ENCODE measurements around the gene PLEKHJ1.

PLEKHJ1 gene

DNA sequence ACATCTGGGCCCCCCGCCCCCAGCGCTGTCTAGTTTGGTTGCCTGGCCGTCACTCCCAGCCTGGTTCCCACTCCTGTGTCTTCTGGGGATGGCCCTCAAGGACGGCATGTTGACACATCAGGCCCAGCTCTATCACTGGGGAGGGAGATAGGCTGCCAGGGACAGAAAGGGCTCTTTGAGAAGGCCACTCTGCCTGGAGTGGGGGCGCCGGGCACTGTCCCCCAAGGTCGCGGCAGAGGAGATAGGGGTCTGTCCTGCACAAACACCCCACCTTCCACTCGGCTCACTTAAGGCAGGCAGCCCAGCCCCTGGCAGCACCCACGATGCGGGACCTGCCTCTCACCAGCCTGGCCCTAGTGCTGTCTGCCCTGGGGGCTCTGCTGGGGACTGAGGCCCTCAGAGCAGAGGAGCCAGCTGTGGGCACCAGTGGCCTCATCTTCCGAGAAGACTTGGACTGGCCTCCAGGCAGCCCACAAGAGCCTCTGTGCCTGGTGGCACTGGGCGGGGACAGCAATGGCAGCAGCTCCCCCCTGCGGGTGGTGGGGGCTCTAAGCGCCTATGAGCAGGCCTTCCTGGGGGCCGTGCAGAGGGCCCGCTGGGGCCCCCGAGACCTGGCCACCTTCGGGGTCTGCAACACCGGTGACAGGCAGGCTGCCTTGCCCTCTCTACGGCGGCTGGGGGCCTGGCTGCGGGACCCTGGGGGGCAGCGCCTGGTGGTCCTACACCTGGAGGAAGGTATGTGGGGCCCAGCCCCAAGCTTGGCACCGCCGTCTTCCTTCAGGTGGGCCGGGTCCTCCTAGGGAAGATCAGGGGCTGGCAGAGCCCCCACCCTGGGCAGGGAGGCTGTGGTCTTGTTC, 13.1 kb upstream of the PLEKHJ1 start, which contains the start of gene AMH:
TSS of gene AMH (plus strand) at position 314 of the 857 bp plus-strand sequence. CDS start at position 324, 10 bp downstream.
- DNase-seq = no peak

DNA sequence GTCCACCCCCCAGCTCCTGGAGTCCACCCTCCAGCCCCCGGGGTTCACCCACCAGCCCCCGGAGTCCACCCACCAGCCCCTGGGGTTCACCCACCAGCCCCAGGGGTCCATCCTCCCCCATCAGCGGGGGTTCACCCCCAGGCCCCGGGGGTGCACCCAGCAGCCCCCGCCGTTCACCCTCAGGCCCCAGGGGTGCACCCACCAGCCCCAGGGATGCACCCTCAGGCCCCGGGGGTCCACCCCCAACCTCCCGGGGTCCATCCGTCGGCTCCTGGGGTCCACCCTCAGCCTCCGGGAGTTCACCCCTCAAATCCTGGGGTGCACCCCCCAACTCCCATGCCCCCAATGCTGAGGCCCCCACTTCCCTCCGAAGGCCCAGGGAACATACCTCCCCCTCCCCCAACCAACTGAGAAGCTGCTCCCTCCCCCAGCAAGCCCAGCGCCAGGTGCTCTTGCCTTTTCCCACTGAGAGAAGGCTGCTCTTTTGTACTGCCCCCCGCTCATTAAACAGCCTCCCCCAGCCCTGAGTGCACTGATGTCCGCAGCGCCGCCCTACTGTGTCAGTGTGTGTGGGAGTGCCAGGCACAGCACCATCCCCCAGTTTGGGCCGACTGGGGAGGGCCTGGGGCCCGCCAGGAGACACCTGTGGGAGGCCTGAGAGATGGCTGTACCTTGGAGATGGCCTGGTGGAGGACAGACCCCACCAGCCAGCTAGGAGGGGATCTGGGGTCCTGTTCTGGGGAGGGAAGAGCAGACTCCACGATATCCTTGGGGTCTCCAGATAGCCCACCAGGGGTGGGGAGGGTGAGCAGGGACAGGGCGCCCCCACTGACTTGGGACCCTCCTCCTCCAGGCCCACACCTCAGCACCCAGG, 12.2 kb upstream of the PLEKHJ1 start:
- DNase-seq = no peak

DNA sequence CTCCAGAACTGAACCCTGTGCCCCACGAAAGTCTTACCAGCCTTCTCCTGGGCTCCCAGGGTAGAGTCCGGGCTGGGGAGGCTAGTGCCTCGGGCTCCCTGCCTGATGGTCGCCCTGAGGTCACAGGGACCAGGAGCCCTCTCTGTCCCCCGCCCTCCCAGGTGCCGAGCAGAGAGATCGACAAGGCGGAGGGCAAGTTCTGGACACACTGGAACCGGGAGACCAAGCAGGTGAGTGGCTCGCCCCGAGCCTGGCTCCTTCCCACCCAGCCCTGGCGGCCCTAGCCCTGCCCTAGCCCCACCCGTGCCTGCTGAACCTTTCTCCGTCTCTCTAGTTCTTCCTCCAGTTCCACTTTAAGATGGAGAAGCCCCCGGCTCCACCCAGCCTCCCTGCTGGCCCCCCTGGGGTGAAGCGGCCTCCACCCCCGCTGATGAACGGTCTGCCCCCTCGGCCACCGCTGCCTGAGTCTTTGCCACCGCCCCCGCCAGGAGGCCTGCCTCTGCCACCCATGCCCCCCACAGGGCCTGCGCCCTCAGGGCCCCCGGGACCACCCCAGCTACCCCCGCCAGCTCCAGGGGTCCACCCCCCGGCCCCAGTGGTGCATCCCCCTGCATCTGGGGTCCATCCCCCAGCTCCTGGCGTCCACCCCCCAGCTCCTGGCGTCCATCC, 11.4 kb upstream of the PLEKHJ1 start:
- DNase-seq = no peak

DNA sequence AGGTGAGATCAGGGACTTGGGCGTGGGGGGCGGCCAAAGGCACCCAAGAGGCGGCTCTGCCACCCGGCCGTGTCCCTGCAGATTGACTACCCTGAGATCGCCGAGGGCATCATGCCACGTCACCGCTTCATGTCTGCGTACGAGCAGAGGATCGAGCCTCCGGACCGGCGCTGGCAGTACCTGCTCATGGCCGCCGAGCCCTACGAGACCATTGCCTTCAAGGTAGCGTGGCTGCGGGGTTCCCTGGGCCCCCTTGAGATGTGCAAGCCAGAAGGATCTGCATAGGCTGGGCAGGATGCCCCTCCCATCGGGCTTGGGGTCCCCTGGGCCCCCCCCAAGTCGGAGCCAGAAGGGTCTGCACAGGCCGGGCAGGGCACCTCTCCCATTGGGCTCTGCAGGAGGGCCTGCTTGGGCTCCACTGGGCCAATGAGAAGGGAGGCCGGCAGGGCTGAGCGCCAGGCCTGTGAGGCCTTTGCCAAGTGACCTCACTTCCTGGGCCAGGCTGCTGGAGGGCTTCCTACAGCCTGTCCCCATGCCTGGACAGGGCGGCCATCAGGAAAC, 10.8 kb upstream of the PLEKHJ1 start:
- DNase-seq = no peak

DNA sequence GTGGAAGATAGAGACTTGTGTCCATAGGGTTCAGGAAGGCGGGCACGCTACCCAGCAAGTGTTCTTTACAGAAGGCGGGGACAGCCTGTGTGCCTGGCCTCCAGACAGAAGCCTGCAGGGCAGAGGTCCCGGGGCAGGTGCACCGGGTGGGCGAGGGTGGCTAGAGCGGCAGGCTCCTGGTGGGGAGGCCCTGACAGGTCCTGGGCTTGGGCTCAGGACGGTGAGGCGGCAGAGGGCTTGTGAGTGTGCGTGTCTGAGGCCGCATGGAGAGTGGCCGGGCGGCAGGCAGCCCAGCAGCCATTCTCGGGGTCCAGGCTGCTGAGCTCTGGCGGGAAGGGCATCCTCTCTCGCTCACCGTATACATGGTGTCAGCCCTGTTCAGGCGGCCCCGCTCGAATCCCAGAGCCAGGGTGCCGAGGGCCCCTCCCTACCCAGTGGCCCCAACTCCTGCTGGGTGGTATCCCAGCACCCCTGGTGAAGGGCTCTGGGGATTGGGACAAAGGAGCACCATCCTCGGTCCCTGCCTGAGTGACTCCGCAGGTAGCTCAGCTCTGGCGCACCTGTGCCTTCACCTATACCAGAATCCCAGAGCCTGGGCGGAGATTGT, 10.0 kb upstream of the PLEKHJ1 start:
- no peak for DNase-seq

DNA sequence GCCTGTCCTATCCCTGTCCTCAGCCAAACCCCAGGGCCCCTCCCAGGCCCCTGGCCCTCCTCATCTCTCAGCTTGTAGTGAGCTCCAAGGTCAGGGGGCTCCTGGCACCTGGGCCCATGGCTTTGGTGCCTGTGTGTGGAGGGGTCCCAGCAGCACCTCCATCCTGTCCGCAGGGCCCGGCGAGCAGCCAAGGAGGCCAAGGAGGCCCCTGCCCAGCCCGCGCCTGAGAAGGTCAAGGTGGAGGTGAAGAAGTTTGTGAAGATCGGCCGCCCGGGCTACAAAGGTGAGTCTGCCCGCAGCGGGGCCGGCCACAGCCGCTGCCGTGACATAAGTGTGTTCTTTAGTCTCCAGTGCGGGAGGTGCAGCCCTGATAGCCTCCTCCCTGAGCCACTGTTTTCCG, 9.1 kb upstream of the PLEKHJ1 start:
- DNase-seq = no peak

DNA sequence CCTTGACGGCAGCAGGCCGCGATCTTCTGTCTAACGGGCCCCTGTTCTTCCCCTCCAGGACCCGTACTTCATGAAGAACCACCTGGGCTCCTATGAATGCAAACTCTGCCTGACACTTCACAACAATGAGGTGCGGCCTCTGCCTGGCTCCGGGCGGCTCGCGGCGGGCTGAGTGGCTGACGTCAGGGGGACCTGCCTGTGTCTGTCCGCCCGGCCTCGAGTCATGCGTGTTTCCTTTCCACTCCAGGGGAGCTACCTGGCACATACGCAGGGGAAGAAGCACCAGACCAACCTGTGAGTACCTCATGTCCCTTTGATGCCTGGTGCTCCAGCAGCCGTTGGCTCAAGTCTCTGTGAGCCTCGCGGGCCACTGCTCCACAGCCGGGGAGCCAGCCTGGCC, 8.4 kb upstream of the PLEKHJ1 start:
- no peak for DNase-seq

DNA sequence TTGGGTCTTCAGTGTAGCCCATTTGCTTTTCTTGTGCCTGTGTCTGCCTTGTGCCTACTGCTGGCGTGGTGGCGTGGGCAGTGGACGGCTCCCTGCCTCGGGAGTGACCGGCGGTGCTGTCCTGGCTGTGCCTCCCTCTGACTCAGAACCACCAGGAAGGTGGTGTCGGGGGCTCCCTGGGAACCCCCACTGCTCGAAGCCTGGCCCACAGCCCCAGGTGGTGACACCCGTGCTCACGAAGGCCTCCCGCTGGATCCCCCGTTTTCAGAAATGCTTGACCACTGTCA, 7.9 kb upstream of the PLEKHJ1 start:
- no peak for DNase-seq

DNA sequence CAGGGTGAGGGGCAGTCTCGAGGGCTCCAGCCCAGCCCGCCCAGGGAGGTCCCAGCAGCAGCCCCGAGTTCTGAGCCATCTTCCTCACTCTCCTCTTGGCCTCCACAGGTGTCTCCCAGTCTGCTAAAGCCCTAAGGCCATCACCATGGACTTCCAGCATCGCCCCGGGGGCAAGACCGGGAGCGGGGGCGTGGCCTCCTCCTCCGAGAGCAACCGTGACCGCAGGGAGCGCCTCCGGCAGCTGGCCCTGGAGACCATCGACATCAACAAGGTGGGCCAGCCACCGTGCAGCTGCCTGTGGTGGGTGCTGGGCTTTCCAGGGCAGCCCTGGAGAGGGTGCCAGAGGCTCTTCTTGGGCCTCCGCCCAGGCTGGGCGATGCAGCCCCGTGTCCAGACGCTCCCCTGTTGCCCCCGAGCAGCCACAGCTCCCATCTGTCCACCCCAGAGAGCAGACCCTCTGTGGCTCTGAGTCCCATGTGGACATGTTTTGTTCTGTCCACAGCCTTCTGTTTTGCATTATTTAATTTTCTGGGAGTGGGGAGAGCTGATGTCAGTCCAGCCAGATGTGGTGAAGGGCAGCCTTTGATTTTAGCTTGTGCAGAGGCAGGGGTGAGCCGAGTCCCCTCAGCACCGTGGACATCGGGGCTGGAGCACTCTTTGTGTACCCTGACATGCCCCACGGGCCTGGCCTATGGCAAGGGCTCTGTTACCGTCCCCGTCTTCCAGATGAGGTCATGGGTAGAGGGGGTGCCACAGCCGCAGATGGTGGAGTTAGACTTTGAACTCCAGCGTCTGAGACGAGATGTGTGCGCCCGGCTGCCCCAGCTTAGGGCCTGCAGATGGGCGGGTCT, 7.4 kb upstream of the PLEKHJ1 start:
- DNase-seq = no peak

DNA sequence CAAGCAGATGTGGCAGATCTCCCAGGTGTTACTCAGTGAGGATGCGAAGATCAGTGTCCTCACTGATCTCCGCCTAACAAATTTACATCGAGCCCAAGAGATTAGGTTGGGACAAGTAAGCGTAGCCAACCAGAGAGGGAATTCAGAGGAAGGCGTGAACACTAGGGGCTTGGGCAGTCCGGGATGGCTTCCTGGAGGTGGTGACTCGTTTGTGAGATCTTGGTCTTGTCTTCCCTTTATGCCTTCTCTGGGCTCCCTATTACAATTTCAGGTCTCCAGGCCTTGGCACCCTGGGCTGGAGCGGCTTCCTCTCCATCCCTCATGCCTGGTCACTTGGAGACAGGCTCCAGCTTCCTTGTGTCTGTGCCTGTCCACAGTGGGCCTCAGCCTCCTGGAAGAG, 6.7 kb upstream of the PLEKHJ1 start:
- DNase-seq = no peak

DNA sequence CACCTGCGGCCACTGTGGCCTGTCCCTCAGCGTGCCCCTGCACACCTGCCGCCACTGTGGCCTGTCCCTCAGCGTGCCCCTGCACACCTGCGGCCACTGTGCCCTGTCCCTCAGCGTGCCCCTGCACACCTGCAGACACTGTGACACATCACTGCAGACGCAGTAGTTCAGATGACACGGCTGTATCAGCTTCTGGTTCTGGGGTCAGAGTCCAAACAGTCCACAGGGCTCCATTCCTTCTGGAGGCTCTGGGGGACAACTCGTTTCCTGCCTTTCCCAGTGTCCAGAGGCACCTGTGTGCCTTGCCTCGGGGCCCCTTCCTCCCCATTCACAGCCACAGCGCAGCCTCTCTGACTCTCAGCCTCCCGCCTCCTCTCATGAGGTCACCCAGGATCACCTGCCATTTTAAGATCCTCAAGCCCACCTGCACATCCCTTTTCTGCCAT, 6.0 kb upstream of the PLEKHJ1 start:
- DNase-seq = no peak

DNA sequence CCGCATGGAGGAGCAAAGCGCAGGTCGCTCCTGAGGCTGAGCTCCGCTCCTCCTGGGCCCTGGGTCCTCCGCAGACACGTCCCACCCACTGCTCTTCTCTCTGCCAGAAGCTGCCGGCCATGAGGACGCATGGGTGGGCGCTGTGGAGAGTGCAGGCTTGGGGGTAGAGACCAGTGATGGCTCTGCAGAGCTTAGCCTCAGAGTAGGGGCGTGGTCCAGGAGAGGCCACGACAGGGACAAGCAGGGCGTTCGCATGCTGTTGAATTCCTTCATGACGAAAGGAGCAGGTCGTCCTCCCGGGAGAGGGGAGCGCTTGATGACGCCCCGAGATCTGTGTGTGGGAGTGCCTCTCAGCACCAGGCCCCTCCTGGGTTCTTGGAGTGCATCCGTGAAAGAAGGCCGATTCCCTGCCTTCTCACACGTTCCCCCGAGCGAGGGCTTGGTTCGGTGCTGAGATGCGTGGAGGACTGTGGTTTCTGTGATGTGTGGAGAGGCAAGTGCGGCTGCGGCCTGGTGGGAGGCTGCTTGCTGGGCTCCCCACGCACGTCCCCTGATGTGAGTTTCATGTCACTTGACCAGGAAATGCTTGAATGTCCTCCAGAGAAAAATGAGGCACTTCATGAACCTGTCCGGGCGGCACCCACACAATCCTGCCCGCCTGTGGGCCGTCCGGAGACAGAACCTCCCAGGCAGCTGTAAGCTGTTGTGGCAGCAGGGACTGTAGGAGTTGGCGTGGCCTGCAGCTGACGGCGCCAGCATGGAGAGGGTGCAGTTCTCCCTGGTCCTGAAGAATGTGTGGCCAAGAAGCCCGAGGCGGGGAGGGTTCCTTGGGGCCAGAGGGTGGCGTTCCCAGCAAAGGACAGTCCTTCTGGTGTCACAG, 5.0 kb upstream of the PLEKHJ1 start:
- DNase-seq = no peak

DNA sequence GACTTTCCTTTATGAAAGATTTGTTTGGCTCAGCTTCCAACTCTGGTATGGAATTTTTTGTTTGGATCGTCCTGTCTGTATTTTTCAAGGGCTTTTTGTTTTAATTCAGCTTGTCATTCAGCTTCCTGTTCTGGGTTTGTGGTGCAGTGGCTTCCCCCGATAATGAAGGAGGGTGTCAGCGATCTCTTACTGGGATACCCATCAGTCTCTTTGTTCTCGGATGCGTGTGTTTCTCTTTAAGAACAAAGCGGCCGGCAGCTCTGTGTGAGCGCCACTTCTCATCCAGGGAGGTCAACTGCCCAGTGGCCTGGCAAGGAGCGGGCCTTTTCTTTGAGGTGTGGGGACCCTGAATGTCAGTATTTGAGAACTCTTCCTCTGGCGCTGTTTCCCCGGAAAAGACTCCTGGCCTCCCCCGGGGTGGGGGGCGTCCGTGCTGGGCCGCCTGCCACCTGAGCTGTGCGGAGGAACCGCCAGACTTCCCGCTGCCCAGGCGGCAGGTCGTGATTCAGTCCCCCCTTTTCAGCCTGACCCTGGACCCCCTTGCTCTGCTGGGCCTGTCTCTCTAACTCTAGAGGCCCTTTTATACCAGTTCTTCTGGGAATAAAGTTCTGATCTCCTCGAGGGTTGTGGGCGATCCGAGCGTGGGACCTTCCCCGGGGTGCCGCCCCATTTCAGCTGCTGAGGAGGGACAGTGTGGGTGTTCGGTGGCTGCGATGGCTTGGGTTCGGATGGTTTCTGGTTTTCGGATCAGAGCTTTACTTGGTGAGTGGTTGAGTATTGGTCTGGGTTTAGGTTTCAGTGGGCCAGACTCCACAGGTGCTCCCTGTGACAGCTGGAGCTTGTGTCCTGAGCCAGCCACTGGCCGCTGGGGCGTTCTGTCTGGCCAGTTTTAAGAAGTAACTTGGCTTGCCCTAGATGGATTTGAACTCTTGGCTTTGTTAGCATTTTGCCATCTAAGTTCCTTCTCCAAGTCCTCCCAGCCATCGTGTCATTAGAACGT, 3.9 kb upstream of the PLEKHJ1 start:
- DNase-seq = no peak

DNA sequence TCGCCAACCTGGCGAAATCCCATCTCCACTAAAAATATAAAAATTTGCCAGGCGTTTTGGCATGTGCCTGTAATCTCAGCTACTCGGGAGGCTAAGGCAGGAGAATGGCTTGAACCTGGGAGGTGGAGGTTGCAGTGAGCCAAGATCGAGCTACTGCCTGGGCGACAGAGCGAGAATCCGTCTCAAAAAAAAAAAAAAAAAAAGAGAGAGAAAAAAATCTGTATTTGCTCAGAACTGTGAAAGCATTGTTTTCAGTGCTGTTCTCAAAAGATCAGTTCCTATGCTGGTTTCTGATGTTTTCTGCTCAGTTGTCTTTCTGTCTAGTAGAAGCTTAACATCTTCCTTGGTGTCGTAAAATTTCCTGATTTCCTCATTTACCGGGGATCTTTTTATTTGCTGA, 3.0 kb upstream of the PLEKHJ1 start:
- no peak for DNase-seq

DNA sequence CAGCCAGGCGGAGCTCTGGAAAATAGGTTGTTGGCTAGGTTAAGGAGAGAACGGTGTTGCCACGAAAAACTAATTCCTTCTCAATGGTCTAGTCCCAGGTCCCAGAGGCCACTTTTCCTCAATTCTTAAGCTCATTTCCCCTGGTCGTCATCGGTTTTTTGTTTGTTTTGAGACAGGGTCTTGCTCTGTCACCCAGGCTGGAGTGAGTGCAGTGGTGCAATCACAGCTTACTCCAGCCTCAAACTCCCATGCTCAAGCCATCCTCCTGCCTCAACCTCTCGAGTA, 1.7 kb upstream of the PLEKHJ1 start:
- no peak for DNase-seq

DNA sequence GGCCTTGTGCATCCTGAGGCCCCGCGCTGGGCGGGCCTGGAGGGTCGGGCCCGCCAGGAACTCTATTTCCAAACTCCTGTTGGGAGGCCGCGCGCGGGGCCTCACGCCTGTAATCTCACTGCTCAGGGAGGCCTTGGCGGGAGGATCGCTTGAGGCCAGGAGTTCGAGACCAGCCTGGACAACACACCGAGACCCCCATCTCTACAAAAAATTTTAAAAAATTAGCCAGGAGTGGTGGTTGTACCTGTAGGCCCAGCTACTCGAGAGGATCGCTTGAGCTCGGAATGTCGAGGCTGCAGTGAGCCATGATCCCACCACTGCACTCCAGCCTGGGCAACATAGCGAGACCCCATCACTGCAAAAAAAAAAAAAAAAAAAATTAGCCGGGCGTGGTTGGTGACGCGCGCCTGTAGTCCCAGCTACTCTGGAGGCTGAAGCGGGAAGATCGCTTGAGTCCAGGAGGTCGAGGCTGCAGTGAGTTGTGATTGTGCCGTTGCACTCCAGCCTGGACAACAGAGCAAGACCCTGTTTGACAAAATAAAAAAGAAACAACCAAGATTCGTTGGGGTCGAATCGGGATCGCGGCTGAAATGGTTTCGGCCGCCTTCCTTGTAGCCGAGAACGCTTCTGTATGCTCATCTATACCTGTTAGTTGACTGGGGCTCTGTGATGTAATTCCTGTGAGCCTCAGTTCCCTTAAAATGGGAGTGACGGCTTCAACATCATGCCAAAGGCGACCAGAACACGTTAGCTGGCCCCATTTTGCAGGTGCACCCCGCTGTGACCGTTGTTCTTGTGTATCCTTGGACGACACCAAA, 1.1 kb upstream of the PLEKHJ1 start:
- DNase-seq = no peak

DNA sequence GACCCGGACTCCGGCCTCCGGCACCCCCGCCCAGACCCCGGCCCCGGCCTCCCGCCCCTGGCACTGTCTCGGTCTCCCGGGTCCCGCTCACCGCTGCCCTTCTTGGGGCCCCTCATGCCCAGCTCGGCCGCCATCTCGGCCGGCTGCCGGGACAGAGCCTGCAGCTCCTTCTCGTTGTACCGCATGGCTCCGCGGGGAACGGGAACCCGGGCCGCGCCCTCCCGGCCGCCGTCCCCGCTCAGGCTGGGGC, 140 bp downstream of the PLEKHJ1 start:
- no peak for DNase-seq

DNA sequence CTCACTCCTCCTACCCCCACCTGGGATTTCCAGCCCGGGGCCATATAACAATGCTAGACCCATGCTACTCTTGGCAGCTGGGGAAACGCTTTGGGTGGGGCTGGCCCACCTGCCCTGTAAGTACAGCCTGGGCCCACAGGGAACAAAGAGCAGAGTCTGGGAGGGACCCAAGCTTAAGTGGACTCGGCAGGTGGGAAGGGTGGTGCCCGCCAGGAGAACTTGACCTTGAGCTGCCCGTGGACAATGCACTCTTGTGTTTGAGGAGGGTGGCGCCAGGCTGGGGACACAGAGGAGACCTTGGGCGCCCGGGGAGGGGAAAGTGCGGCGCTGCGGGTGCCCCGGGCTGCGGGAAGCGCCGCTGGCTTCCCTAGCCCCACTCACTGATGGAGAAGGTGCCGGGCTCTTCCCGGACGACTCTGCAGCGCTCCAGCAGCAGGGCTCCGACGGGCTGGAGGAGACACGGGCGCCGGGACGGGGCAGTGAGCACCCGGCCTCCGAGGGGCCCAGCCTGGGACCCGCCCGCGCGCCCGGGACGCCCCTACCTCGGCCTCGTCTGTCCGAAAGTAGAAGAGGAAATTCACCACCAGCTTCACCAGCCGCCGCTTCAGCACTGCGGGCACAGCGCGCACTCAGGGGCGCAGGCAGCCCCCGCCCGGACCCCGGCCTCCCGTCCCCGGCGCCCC, 607 bp downstream of the PLEKHJ1 start:
- no peak for DNase-seq

DNA sequence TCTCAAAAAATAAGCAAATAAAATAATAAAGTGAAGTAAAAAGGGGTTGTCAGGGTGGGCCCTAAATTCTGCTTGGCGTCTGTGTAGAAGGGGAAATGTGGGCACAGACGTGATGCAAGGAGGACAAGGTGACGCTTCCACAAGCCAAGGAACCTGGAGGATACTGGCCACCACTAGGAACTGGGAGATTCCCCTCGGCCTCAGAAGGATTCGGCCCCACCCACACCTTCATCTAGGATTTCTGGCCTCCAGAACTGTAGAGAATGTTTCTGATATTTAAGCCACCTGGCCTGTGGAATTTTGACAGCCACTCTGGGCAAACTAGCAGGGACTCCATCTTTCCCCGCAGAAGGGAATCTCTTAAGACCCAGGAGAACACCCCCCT, 1.1 kb downstream of the PLEKHJ1 start:
- DNase-seq = no peak

All from activated CD4-positive, alpha-beta T cell treated with anti-CD3 and anti-CD28 coated beads for 1 hour (primary cell).